Gastroesophageal sphincter (tissue), 4 donors: ENCODE results near the gene ARHGAP28. TPM values are rescaled to one million over a fixed set of nuclear protein-coding genes. Genes with fewer than 3 reads are reported as not detected.

Experiments used
- ATAC-seq: fragments of 150-250 bp; one replicate; pipeline ENCODE4 v1.9.1; 2016; ENCODE audit warnings: mild to moderate bottlenecking, moderate library complexity
- H3K27ac ChIP-seq, 4 donors: fragments of 200-600 bp; sonication (generic) in 3 of 4; 1 replicate in 3 of 4; 2 replicates in 1 of 4; pipeline ENCODE4 v1.5.1; 2016 to 2019
- H3K27me3 ChIP-seq: fragments of 200-600 bp; sonication (generic); one replicate; pipeline ENCODE4 v1.5.1; 2019
- H3K36me3 ChIP-seq, 2 donors: fragments of 200-600 bp; sonication (generic); one replicate each; pipeline ENCODE4 v1.5.1; 2019; ENCODE audit warnings: control low read depth in 1 of 2
- H3K4me1 ChIP-seq, 3 donors: fragments of 200-600 bp; sonication (generic); 1 replicate in 2 of 3; 2 replicates in 1 of 3; pipeline ENCODE4 v1.5.1; 2016 to 2019; ENCODE audit warnings: control low read depth in 2 of 3
- H3K4me3 ChIP-seq, 2 donors: fragments of 200-600 bp; sonication (generic); one replicate each; pipeline ENCODE4 v1.5.1; 2019; ENCODE audit warnings: mild to moderate bottlenecking in 1 of 2, moderate library complexity in 1 of 2
- H3K9me3 ChIP-seq, 3 donors: fragments of 200-600 bp; sonication (generic); one replicate each; pipeline ENCODE4 v1.5.1; 2017 to 2019; ENCODE audit warnings: control low read depth in 2 of 3
- EP300 ChIP-seq: sonication (generic); formaldehyde crosslinking; IDR thresholded peaks from one replicate; pipeline ENCODE4 v1.6.1; 2017; ENCODE audit warnings: antibody characterized with exemption, mild to moderate bottlenecking
- POLR2A ChIP-seq, 2 donors: fragments of 450-650 bp; IDR thresholded peaks; one replicate each; pipeline ENCODE4 v1.6.1; 2017; ENCODE audit warnings: antibody characterized with exemption in 2 of 2, mild to moderate bottlenecking in 2 of 2, moderate library complexity in 1 of 2
- POLR2AphosphoS5 ChIP-seq: sonication (generic); formaldehyde crosslinking; IDR thresholded peaks from one replicate; pipeline ENCODE4 v1.6.1; 2017; ENCODE audit warnings: antibody characterized with exemption
- WGBS, 2 donors: methylation state at CpG; one replicate each; pipeline ENCODE4 v1.1.5; 2018; ENCODE audit warnings: low coverage in 1 of 2; 5-methylcytosine and 5-hydroxymethylcytosine counted together
- total RNA-seq, 4 donors: library from RNA; depleted of rRNA; stranded (reverse); fragments of >200 nt; gene quantifications; one replicate each; pipeline ENCODE4 v1.1.0, GENCODE V29; 2016
- TF ChIP-seq, protein P1 (sequence below), 4 experiments: fragments of 200-600 bp in 2 of 4; fragments of 450-650 bp in 2 of 4; sonication (generic) in 1 of 4; IDR thresholded peaks; one replicate each; pipeline ENCODE4 v1.5.1; 2017 to 2019; ENCODE audit warnings: antibody characterized with exemption in 4 of 4, mild to moderate bottlenecking in 2 of 4, moderate library complexity in 2 of 4

ARHGAP28 gene
- total RNA-seq, 4 donors from 2014 or later, result 0.35 to 1.9 (median 1.1) TPM

DNA sequence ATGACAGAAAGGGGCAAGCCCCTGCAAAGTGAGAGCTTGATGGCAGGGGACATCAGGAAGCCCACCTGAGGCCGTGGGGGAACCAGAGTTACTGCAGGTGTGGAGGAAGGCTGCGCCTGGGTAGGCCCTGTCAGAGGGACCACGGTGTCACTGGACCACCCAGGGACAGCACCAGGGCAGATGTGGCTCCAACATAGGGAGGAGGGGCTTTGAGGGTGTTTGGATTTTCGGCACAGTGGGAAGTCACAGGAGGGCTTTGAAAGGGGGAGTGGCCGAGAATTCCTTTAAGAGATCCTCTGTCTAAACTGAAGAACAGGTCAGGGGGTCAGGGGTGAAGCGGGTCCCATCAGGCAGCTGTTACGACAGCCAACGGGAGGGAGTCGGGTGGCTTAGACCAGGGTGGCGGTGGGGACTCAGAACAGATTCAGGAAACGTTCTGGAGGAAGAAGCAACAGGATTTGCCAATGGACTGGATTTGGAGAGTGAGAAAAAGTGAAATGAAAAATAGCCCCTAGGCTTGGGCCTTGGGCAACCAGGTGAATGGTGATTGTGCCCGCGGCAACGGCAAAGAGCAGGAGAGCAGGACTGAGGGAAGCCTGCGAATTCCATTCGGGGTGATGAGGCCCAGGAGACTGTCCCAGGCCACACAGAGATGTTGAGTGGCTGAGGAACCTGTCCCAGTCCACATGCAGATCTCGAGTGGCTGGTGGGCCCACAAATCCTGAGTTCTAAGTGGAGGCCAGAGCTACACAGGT lies 222.0 kb downstream of the ARHGAP28 start:
- H3K27ac ChIP-seq, result no peak overlapping the region
- no peak for TF ChIP-seq POLR2A (IDR thresholded peaks at IDR 0.05)
- no peak for TF ChIP-seq POLR2AphosphoS5
- TF ChIP-seq, protein P1, sequence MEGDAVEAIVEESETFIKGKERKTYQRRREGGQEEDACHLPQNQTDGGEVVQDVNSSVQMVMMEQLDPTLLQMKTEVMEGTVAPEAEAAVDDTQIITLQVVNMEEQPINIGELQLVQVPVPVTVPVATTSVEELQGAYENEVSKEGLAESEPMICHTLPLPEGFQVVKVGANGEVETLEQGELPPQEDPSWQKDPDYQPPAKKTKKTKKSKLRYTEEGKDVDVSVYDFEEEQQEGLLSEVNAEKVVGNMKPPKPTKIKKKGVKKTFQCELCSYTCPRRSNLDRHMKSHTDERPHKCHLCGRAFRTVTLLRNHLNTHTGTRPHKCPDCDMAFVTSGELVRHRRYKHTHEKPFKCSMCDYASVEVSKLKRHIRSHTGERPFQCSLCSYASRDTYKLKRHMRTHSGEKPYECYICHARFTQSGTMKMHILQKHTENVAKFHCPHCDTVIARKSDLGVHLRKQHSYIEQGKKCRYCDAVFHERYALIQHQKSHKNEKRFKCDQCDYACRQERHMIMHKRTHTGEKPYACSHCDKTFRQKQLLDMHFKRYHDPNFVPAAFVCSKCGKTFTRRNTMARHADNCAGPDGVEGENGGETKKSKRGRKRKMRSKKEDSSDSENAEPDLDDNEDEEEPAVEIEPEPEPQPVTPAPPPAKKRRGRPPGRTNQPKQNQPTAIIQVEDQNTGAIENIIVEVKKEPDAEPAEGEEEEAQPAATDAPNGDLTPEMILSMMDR (IDR thresholded peaks at IDR 0.05), result no peak
- no peak for TF ChIP-seq EP300
- ATAC-seq, result no peak
- no peaks in the 10 kb centered on the region for H3K36me3 ChIP-seq
- WGBS, 2 donors, result 72 to 80% methylated on average over 1 to 13 of the region's 17 CpGs
- H3K9me3 ChIP-seq, result no peaks in the 10 kb centered on the region
- no peak overlapping the region for H3K4me3 ChIP-seq
- peaks cover 16% of the 10 kb centered on the region for H3K27me3 ChIP-seq
- no peaks in the 10 kb centered on the region for H3K4me1 ChIP-seq

DNA sequence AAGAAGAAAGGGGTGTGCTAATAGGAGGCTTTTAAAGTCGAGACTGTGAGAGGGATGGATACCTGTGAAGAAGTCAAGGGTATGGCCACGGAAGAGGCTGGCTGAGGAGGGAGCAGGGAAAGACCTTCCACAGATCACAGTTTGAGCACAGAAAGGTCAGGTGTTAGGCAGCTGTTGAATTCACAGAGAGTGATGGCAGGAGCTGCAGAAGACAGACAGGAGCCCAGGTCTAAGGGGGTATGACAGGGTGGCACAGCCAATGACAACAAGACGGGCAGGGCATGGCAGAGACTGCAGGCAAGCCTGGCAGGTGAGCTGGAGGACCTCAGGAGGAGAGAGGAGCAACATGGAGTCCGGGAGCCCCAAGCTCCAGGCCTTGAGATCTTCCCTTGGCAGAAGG lies 225.0 kb downstream of the ARHGAP28 start:
- Histone ChIP-seq H3K9me3 (no peaks in the 10 kb centered on the region), H3K27me3 (peaks cover 4% of the 10 kb centered on the region), H3K4me3 (no peak overlapping the region), H3K4me1 (no peaks in the 10 kb centered on the region), H3K36me3 (no peaks in the 10 kb centered on the region), H3K27ac (no peak overlapping the region)
- TF ChIP-seq POLR2AphosphoS5 (no peak), POLR2A (IDR thresholded peaks at IDR 0.05) (no peak), EP300 (no peak)
- TF ChIP-seq, protein P1 (IDR thresholded peaks at IDR 0.05), result no peak
- WGBS, 2 donors, result 50 to 79% methylated on average over 1 to 3 of the region's 4 CpGs
- ATAC-seq, result no peak

DNA sequence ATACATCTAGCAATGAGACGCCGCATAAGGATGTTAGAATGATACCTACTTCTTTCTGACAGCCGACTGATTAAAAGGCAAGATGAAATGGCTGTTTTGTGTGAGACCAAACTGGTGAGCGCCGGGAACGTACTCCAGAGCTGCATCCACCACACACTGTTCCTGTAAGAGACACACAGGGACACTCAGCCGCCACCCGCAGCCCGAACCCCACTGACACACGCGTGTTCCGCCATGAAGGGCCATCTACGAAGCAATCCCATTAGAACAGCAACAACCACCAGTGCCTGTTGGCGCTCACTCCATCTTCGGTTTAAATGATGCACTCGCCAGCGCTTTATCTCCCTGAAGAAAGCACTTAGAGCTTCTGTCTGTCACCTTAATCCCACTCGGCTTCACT lies 225.8 kb downstream of the ARHGAP28 start:
- peaks cover 0 to 1% (median 0%) of the 10 kb centered on the region in 3 donors for H3K9me3 ChIP-seq
- H3K4me1 ChIP-seq, result no peaks in the 10 kb centered on the region
- peaks cover 4% of the 10 kb centered on the region for H3K27me3 ChIP-seq
- H3K36me3 ChIP-seq, result no peaks in the 10 kb centered on the region
- H3K27ac ChIP-seq, result no peak overlapping the region
- 91 to 94% methylated on average over 12 to 16 of the region's 18 CpGs for WGBS, 2 donors
- no peak for ATAC-seq
- no peak overlapping the region for H3K4me3 ChIP-seq
- TF ChIP-seq EP300 (no peak), POLR2A (IDR thresholded peaks at IDR 0.05) (no peak), POLR2AphosphoS5 (no peak)
- TF ChIP-seq, protein P1 (IDR thresholded peaks at IDR 0.05), result no peak

DNA sequence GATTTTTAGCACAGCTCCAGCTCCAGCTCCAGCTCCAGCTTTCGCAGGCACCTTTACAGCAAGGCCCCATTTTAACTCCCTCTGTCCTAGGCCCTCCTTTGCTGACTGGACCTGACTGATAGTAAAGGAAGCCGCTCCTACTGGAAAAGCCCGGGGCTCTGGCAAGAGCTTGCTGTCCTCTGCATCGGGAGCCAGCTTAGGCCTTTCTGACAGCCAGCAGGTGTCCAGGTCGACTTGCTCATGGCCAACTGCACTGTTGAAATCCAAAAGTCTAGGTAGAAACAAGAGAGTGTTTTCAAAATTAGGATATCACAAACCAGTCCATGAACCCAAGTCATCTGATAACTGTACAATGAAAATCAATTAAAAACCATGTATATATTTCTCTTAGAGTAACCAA lies 227.0 kb downstream of the ARHGAP28 start:
- TF ChIP-seq EP300 (no peak), POLR2AphosphoS5 (no peak), POLR2A (IDR thresholded peaks at IDR 0.05) (no peak)
- TF ChIP-seq, protein P1 (IDR thresholded peaks at IDR 0.05), result no peak
- ATAC-seq, result no peak
- H3K4me1 ChIP-seq, result no peaks in the 10 kb centered on the region
- peaks cover 0 to 4% (median 0%) of the 10 kb centered on the region in 3 donors for H3K9me3 ChIP-seq
- H3K27ac ChIP-seq, result no peak overlapping the region
- no peak overlapping the region for H3K4me3 ChIP-seq
- H3K27me3 ChIP-seq, result peaks cover 4% of the 10 kb centered on the region
- WGBS, 2 donors, result 80 to 82% methylated on average over 2 to 4 of the region's 5 CpGs
- H3K36me3 ChIP-seq, result no peaks in the 10 kb centered on the region

DNA sequence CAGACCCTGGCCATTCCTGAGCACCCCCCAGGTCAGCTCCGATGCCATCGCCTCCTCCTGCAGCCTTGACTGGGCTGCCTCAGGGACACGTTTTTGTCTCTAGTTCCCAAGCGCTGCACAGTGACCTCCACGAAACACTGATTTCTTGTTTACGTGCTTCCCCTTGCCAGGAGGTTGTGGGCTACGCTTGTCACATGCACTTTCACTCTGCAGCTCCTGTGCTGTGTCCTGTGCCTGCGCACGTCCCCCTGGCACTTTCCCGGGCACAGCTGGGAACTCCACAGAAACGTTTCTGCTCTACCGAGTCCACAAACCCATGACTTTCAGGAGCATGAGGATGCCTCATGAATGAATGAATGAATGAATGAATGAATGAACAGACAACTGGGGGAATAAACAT lies 227.5 kb downstream of the ARHGAP28 start:
- no peak overlapping the region for H3K27ac ChIP-seq
- peaks cover 0 to 4% (median 0%) of the 10 kb centered on the region in 3 donors for H3K9me3 ChIP-seq
- H3K4me3 ChIP-seq, result no peak overlapping the region
- peaks cover 4% of the 10 kb centered on the region for H3K27me3 ChIP-seq
- no peaks in the 10 kb centered on the region for H3K4me1 ChIP-seq
- WGBS, 2 donors, result 80 to 84% methylated on average over 1 to 7 of the region's 12 CpGs
- H3K36me3 ChIP-seq, result no peaks in the 10 kb centered on the region
- TF ChIP-seq, protein P1 (IDR thresholded peaks at IDR 0.05), result no peak
- TF ChIP-seq POLR2A (IDR thresholded peaks at IDR 0.05), result no peak
- no peak for TF ChIP-seq EP300
- TF ChIP-seq POLR2AphosphoS5, result no peak
- ATAC-seq, result no peak
